ENCODE measurements around the gene ARMC8. TPM values are rescaled to one million over a fixed set of nuclear protein-coding genes. Genes with fewer than 3 reads are reported as not detected.

ARMC8 gene
- total RNA-seq, 4 donors from 2014 or later: 65.2 to 138 (median 77.1) TPM

- no peak for TF ChIP-seq CTCF (IDR thresholded peaks at IDR 0.05; ENCODE audit: low read depth)
These were observed 113.5 kb downstream of the ARMC8 start for GRCh38 chr3:138300647-138301046.

- no peak for TF ChIP-seq CTCF (IDR thresholded peaks at IDR 0.05; ENCODE audit: low read depth)
These were observed 116.4 kb downstream of the ARMC8 start for GRCh38 chr3:138303474-138303873.

GRCh38 chr3:138307899-138308298, 120.8 kb downstream of the ARMC8 start:
- no peak for TF ChIP-seq CTCF (IDR thresholded peaks at IDR 0.05; ENCODE audit: low read depth)

GRCh38 chr3:138308783-138309182, 121.7 kb downstream of the ARMC8 start:
- no peak for TF ChIP-seq CTCF (IDR thresholded peaks at IDR 0.05; ENCODE audit: low read depth)

GRCh38 chr3:138310494-138310893, 123.4 kb downstream of the ARMC8 start:
- TF ChIP-seq CTCF (IDR thresholded peaks at IDR 0.05; ENCODE audit: low read depth): no peak

GRCh38 chr3:138314751-138315150, 127.7 kb downstream of the ARMC8 start:
- TF ChIP-seq CTCF (IDR thresholded peaks at IDR 0.05; ENCODE audit: low read depth): no peak

GRCh38 chr3:138317687-138318086, 130.6 kb downstream of the ARMC8 start:
- TF ChIP-seq CTCF (IDR thresholded peaks at IDR 0.05; ENCODE audit: low read depth): no peak
